HepG2 (cell line): ENCODE data around the gene DRAP1. TPM values are rescaled to one million over a fixed set of nuclear protein-coding genes. Genes with fewer than 3 reads are reported as not detected.

ENCODE experiments used
- JDP2 ChIP-seq: sonication (generic); formaldehyde crosslinking; IDR thresholded peaks from 2 replicates; pipeline ENCODE4 v1.8.1; 2022; ENCODE audit warnings: missing genetic modification reagents, borderline replicate concordance
- NFKBIZ ChIP-seq: IDR thresholded peaks from 2 replicates; pipeline ENCODE4 v1.6.1; 2018; ENCODE audit warnings: missing genetic modification reagents, missing compliant biosample characterization
- ZNF24 ChIP-seq: fragments of 450-650 bp; IDR thresholded peaks from 2 replicates; pipeline ENCODE4 v1.6.1; 2017; ENCODE audit warnings: antibody characterized with exemption, mild to moderate bottlenecking
- ZNF510 ChIP-seq: sonication (generic); formaldehyde crosslinking; IDR thresholded peaks from 2 replicates; pipeline ENCODE4 v1.4.0; 2020; ENCODE audit warnings: low read depth, mild to moderate bottlenecking, missing genetic modification reagents
- polyA plus RNA-seq, 8 experiments: library from polyadenylated mRNA; depleted of rRNA in 3 of 8; stranded (reverse) in 7 of 8; unstranded in 1 of 8; fragments of >200 nt; fragmentation: Illumina TruSeq in 4 of 8; extraction: Trizol in 4 of 8; gene quantifications; 2 replicates each; pipeline versions ENCODE4 v1.2.1 to v1.2.3, GENCODE V29; 2011 to 2016; ENCODE audit warnings: low read depth in 4 of 8, missing spikeins in 1 of 8, mixed read lengths in 1 of 8; ENCODE audit not compliant: insufficient read depth in 1 of 8
- total RNA-seq, 5 experiments: library from RNA; depleted of rRNA; stranded (reverse); fragments of >200 nt; fragmentation: Illumina TruSeq; extraction: Trizol; gene quantifications; 2 replicates each; pipeline ENCODE4 v1.2.3, GENCODE V29; 2016; ENCODE audit warnings: low read depth in 1 of 5
- TF ChIP-seq, protein P1 (sequence below): sonication (generic); formaldehyde crosslinking; IDR thresholded peaks from 2 replicates; pipeline ENCODE4 v1.4.0; 2020; ENCODE audit warnings: mild to moderate bottlenecking, missing genetic modification reagents
- TF ChIP-seq, protein P2 (sequence below): sonication (generic); formaldehyde crosslinking; IDR thresholded peaks from 2 replicates; pipeline ENCODE4 v1.4.0; 2020; ENCODE audit warnings: low read depth, missing genetic modification reagents
- TF ChIP-seq, protein P3 (sequence below): sonication (generic); formaldehyde crosslinking; IDR thresholded peaks from 2 replicates; pipeline ENCODE4 v1.4.0; 2020; ENCODE audit warnings: missing genetic modification reagents

The DRAP1 gene
- total and polyA plus RNA-seq, 2 of the 13 experiments (the other 11 are each of a cell fraction or from before 2014, with no cell fraction given), result 46.8 to 52.3 TPM

DNA sequence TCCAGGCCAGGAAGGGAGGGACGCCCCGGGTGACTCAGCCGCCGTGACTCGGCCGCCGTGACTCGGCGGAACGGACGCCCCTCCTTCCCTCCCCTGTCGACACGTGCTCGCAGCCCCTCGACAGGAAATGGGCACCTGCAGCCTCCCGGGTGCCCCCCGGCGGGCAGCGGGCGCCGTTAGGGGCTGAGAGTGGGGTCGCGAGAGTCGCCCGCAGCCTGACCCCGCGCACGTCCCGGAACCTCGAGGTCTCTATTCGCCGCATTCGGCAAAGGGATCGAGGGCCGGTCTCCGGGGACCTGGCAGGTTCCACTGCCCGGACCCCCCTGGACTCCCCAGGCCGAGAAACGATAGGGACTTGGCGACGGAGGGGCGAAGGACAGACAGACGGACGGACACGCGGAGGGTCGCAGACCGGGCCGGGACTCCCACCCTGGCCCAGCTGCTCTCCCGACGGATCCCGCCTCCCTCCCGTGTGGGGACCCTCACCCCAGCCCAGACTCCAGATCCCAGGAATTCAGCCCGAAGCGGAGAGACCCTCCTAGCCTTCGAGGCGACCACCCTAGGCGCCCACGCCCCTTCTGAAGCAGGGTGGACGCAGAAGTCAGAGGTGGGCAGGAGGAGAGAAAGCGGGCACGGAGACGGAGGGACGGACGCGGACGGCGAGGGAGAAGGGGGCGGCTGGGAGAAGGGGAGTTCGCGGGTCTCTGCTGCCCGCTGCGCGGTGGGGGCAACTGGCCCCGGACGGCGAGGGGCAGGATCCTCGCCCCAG is 19.7 kb upstream of the DRAP1 start (continued):
- TF ChIP-seq, protein P1, sequence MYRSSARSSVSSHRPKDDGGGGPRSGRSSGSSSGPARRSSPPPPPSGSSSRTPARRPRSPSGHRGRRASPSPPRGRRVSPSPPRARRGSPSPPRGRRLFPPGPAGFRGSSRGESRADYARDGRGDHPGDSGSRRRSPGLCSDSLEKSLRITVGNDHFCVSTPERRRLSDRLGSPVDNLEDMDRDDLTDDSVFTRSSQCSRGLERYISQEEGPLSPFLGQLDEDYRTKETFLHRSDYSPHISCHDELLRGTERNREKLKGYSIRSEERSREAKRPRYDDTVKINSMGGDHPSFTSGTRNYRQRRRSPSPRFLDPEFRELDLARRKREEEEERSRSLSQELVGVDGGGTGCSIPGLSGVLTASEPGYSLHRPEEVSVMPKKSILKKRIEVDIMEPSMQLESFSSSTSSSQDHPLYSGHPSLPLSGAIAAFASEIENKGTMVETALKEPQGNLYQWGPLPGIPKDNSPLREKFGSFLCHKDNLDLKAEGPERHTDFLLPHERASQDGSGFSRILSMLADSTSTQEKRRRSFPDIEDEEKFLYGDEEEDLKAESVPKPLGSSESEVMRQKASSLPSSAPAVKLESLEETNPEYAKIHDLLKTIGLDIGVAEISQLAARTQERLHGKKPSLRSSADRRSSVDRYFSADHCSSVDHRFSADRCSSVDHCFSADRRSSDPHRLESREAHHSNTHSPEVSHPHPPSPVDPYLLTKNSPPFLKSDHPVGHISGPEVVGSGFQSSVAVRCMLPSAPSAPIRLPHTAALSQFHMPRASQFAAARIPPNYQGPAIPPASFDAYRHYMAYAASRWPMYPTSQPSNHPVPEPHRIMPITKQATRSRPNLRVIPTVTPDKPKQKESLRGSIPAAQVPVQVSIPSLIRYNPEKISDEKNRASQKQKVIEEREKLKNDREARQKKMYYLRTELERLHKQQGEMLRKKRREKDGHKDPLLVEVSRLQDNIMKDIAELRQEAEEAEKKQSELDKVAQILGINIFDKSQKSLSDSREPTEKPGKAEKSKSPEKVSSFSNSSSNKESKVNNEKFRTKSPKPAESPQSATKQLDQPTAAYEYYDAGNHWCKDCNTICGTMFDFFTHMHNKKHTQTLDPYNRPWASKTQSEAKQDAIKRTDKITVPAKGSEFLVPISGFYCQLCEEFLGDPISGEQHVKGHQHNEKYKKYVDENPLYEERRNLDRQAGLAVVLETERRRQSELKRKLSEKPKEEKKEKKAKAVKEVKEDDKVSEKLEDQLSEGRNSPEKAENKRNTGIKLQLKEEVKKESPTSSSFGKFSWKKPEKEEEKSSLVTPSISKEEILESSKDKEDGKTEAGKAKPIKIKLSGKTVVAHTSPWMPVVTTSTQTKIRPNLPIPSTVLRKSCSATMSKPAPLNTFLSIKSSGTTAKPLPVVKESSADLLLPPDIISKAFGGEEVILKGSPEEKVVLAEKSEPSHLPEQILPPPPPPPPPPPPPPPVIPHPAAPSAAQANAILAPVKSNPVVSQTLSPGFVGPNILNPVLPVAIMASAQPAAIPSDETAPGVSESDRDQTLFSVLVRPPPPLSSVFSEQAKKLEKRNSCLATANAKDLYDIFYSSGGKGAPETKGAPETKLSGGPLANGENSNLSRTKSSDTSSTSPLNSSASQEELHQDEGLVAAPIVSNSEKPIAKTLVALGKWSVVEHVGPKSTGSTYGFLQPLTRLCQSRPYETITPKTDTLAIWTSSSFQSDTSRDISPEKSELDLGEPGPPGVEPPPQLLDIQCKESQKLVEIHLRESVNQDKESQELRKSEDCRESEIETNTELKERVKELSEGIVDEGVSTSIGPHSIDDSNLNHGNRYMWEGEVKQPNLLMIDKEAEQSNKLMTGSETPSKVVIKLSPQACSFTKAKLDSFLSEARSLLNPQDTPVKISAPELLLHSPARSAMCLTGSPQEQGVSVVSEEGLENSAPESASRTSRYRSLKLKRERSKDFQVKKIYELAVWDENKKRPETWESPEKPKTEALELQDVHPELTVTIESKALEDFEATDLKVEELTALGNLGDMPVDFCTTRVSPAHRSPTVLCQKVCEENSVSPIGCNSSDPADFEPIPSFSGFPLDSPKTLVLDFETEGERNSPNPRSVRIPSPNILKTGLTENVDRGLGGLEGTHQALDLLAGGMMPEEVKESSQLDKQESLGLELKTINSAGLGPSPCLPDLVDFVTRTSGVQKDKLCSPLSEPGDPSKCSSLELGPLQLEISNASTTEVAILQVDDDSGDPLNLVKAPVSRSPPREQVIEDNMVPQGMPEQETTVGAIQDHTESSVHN (CRISPR knock-in tag), result no peak
- TF ChIP-seq JDP2 (no peak), ZNF510 (no peak), NFKBIZ (CRISPR knock-in tag) (peak; percentile 45; the same call in 1 of the 2 replicates), ZNF24 (no peak)
- TF ChIP-seq, protein P2, sequence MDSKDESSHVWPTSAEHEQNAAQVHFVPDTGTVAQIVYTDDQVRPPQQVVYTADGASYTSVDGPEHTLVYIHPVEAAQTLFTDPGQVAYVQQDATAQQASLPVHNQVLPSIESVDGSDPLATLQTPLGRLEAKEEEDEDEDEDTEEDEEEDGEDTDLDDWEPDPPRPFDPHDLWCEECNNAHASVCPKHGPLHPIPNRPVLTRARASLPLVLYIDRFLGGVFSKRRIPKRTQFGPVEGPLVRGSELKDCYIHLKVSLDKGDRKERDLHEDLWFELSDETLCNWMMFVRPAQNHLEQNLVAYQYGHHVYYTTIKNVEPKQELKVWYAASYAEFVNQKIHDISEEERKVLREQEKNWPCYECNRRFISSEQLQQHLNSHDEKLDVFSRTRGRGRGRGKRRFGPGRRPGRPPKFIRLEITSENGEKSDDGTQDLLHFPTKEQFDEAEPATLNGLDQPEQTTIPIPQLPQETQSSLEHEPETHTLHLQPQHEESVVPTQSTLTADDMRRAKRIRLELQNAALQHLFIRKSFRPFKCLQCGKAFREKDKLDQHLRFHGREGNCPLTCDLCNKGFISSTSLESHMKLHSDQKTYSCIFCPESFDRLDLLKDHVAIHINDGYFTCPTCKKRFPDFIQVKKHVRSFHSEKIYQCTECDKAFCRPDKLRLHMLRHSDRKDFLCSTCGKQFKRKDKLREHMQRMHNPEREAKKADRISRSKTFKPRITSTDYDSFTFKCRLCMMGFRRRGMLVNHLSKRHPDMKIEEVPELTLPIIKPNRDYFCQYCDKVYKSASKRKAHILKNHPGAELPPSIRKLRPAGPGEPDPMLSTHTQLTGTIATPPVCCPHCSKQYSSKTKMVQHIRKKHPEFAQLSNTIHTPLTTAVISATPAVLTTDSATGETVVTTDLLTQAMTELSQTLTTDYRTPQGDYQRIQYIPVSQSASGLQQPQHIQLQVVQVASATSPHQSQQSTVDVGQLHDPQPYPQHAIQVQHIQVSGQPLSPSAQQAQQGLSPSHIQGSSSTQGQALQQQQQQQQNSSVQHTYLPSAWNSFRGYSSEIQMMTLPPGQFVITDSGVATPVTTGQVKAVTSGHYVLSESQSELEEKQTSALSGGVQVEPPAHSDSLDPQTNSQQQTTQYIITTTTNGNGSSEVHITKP (CRISPR knock-in tag), result peak; percentile 79; the same call in 1 of the 2 replicates
- TF ChIP-seq, protein P3, sequence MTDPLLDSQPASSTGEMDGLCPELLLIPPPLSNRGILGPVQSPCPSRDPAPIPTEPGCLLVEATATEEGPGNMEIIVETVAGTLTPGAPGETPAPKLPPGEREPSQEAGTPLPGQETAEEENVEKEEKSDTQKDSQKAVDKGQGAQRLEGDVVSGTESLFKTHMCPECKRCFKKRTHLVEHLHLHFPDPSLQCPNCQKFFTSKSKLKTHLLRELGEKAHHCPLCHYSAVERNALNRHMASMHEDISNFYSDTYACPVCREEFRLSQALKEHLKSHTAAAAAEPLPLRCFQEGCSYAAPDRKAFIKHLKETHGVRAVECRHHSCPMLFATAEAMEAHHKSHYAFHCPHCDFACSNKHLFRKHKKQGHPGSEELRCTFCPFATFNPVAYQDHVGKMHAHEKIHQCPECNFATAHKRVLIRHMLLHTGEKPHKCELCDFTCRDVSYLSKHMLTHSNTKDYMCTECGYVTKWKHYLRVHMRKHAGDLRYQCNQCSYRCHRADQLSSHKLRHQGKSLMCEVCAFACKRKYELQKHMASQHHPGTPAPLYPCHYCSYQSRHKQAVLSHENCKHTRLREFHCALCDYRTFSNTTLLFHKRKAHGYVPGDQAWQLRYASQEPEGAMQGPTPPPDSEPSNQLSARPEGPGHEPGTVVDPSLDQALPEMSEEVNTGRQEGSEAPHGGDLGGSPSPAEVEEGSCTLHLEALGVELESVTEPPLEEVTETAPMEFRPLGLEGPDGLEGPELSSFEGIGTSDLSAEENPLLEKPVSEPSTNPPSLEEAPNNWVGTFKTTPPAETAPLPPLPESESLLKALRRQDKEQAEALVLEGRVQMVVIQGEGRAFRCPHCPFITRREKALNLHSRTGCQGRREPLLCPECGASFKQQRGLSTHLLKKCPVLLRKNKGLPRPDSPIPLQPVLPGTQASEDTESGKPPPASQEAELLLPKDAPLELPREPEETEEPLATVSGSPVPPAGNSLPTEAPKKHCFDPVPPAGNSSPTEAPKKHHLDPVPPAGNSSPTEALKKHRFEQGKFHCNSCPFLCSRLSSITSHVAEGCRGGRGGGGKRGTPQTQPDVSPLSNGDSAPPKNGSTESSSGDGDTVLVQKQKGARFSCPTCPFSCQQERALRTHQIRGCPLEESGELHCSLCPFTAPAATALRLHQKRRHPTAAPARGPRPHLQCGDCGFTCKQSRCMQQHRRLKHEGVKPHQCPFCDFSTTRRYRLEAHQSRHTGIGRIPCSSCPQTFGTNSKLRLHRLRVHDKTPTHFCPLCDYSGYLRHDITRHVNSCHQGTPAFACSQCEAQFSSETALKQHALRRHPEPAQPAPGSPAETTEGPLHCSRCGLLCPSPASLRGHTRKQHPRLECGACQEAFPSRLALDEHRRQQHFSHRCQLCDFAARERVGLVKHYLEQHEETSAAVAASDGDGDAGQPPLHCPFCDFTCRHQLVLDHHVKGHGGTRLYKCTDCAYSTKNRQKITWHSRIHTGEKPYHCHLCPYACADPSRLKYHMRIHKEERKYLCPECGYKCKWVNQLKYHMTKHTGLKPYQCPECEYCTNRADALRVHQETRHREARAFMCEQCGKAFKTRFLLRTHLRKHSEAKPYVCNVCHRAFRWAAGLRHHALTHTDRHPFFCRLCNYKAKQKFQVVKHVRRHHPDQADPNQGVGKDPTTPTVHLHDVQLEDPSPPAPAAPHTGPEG (CRISPR knock-in tag), result no peak
